Activated CD4-positive, alpha-beta T cell treated with anti-CD3 and anti-CD28 coated beads for 36 hours (primary cell): ENCODE measurements around the gene CEP164. TPM values are rescaled to one million over a fixed set of nuclear protein-coding genes. Genes with fewer than 3 reads are reported as not detected.
A peak's percentile ranks its signal among the peaks of the same experiment; 100 is the strongest.

Experiments
- ATAC-seq: fragments of 200-7000 bp; cut with Tn5 transposase; one replicate; pipeline ENCODE4 v1.10.0; 2021; ENCODE audit warnings: mild to moderate bottlenecking, moderate library complexity
- CTCF ChIA-PET: fragments of 350-600 bp; sonication (Branson Sonifier 250); formaldehyde crosslinking; loops from one replicate; lab custom pipeline; 2021; ENCODE audit warnings: antibody characterized with exemption; lab: Charles Lee
- POLR2A ChIA-PET: fragments of 350-600 bp; sonication (Branson Sonifier 250); formaldehyde crosslinking; loops from one replicate; lab custom pipeline; 2021; ENCODE audit warnings: antibody characterized with exemption, inconsistent platforms; lab: Charles Lee
- DNase-seq: peaks from one replicate; pipeline ENCODE4 v3.0.0-alpha.2; 2020
- H3K27ac Mint-ChIP-seq: one replicate; pipeline ENCODE4 v1.8.0; 2021; ENCODE audit warnings: mixed read lengths
- H3K27me3 Mint-ChIP-seq: one replicate; pipeline ENCODE4 v1.8.0; 2021; ENCODE audit warnings: mixed read lengths
- H3K36me3 Mint-ChIP-seq: one replicate; pipeline ENCODE4 v1.8.0; 2021; ENCODE audit warnings: low read depth, mixed read lengths
- H3K4me1 Mint-ChIP-seq: one replicate; pipeline ENCODE4 v1.8.0; 2021; ENCODE audit warnings: mixed read lengths
- H3K4me3 Mint-ChIP-seq: one replicate; pipeline ENCODE4 v1.8.0; 2021; ENCODE audit warnings: mild to moderate bottlenecking, moderate library complexity, mixed read lengths
- H3K9me3 Mint-ChIP-seq: one replicate; pipeline ENCODE4 v1.8.0; 2021; ENCODE audit warnings: low read depth, mixed read lengths
- intact Hi-C, 2 experiments: fragments of 100-400 bp; cut with DNase I in 1 of 2; cut with micrococcal nuclease in 1 of 2; formaldehyde crosslinking; loops; one replicate each; pipeline versions ENCODE4 v1.14.2 to v1.15.1; 2022 to 2024; cut with DNase I, micrococcal nuclease
- total RNA-seq, 2 experiments: library from RNA; stranded (reverse); gene quantifications; one replicate each; pipeline ENCODE4 v1.2.3, GENCODE V29; 2021

The CEP164 gene
- total RNA-seq, 2 experiments from 2014 or later = 30.3 to 31.0 TPM

GRCh38 chr11:117424781-117425180 is 97.1 kb downstream of the CEP164 start:
- POLR2A ChIA-PET = no interaction called here
- H3K4me3 Mint-ChIP-seq = no peak overlapping the region
- ATAC-seq (no peak), DNase-seq (no peak)
- H3K27me3 Mint-ChIP-seq = no peaks in the 10 kb centered on the region
- no peaks in the 10 kb centered on the region for H3K36me3 Mint-ChIP-seq
- no peaks in the 10 kb centered on the region for H3K9me3 Mint-ChIP-seq
- peaks cover 7% of the 10 kb centered on the region for H3K4me1 Mint-ChIP-seq
- intact Hi-C loops = loop anchor here (5.0 to 10.0 kb wide), 5 partner anchors 53 to 628 kb away; no protein-coding TSS in a partner anchor
- H3K27ac Mint-ChIP-seq = no peak overlapping the region
- CTCF ChIA-PET = interaction anchor here (0.7 to 3.8 kb wide), 9 partner anchors 9 to 392 kb away, joined by 3 to 48 read pairs (median 4); no protein-coding TSS in a partner anchor

GRCh38 chr11:117425679-117426296 is 98.1 kb downstream of the CEP164 start:
- POLR2A ChIA-PET = no interaction called here
- ATAC-seq (no peak), DNase-seq (no peak)
- intact Hi-C loops = loop anchor here (1.0 to 10.0 kb wide), 10 partner anchors 52 to 627 kb away; no protein-coding TSS in a partner anchor
- Mint-ChIP-seq H3K36me3 (no peaks in the 10 kb centered on the region), H3K27me3 (no peaks in the 10 kb centered on the region), H3K9me3 (no peaks in the 10 kb centered on the region), H3K4me1 (peaks cover 7% of the 10 kb centered on the region), H3K27ac (no peak overlapping the region), H3K4me3 (no peak overlapping the region)
- CTCF ChIA-PET = interaction anchor here (0.5 to 3.8 kb wide), 64 partner anchors 10 to 866 kb away, joined by 3 to 48 read pairs (median 4); partner anchors contain the start of gene CEP164

- Mint-ChIP-seq H3K4me1 (peaks cover 7% of the 10 kb centered on the region), H3K27me3 (no peaks in the 10 kb centered on the region), H3K9me3 (no peaks in the 10 kb centered on the region), H3K27ac (no peak overlapping the region), H3K36me3 (no peaks in the 10 kb centered on the region), H3K4me3 (no peak overlapping the region)
- POLR2A ChIA-PET = no interaction called here
- CTCF ChIA-PET = interaction anchor here (0.5 to 3.8 kb wide), 64 partner anchors 9 to 654 kb away, joined by 3 to 48 read pairs (median 4); partner anchors contain the start of gene CEP164
- intact Hi-C loops = loop anchor here (1.0 to 10.0 kb wide), 10 partner anchors 51 to 626 kb away; no protein-coding TSS in a partner anchor
- ATAC-seq (peak; percentile 78), DNase-seq (peak; percentile 86)
Observed at GRCh38 chr11:117426297-117426685, 98.6 kb downstream of the CEP164 start.

GRCh38 chr11:117426941-117427340 is 99.3 kb downstream of the CEP164 start:
- ChIA-PET CTCF (interaction anchor here (0.6 to 3.8 kb wide), 24 partner anchors 9 to 426 kb away, joined by 3 to 48 read pairs (median 4); partner anchors contain the start of gene CEP164), POLR2A (no interaction called here)
- no peaks in the 10 kb centered on the region for H3K27me3 Mint-ChIP-seq
- ATAC-seq (no peak), DNase-seq (no peak)
- H3K4me1 Mint-ChIP-seq = peaks cover 7% of the 10 kb centered on the region
- no peak overlapping the region for H3K4me3 Mint-ChIP-seq
- intact Hi-C loops = loop anchor here (1.0 to 10.0 kb wide), 10 partner anchors 50 to 625 kb away; no protein-coding TSS in a partner anchor
- H3K27ac Mint-ChIP-seq = no peak overlapping the region
- no peaks in the 10 kb centered on the region for H3K36me3 Mint-ChIP-seq
- H3K9me3 Mint-ChIP-seq = no peaks in the 10 kb centered on the region

- ChIA-PET CTCF (interaction anchor here (0.7 to 3.8 kb wide), 11 partner anchors 8 to 426 kb away, joined by 3 to 48 read pairs (median 4); no protein-coding TSS in a partner anchor), POLR2A (no interaction called here)
- Mint-ChIP-seq H3K9me3 (no peaks in the 10 kb centered on the region), H3K4me3 (no peak overlapping the region), H3K36me3 (no peaks in the 10 kb centered on the region), H3K4me1 (peaks cover 7% of the 10 kb centered on the region), H3K27me3 (no peaks in the 10 kb centered on the region), H3K27ac (no peak overlapping the region)
- intact Hi-C loops = loop anchor here (2.0 to 10.0 kb wide), 6 partner anchors 50 to 625 kb away; no protein-coding TSS in a partner anchor
- DNase-seq = no peak
- ATAC-seq = no peak
Observed at GRCh38 chr11:117427356-117427874, 99.8 kb downstream of the CEP164 start.

GRCh38 chr11:117428186-117428855 is 100.7 kb downstream of the CEP164 start:
- Mint-ChIP-seq H3K27me3 (no peaks in the 10 kb centered on the region), H3K27ac (no peak overlapping the region), H3K4me3 (no peak overlapping the region), H3K9me3 (no peaks in the 10 kb centered on the region), H3K36me3 (no peaks in the 10 kb centered on the region), H3K4me1 (peaks cover 7% of the 10 kb centered on the region)
- DNase-seq (no peak), ATAC-seq (no peak)
- intact Hi-C loops = loop anchor here (5.0 to 10.0 kb wide), 5 partner anchors 49 to 624 kb away; no protein-coding TSS in a partner anchor
- ChIA-PET CTCF (interaction anchor here (0.6 to 2.2 kb wide), 4 partner anchors 15 to 390 kb away, joined by 3 to 7 read pairs (median 4); no protein-coding TSS in a partner anchor), POLR2A (no interaction called here)

- Mint-ChIP-seq H3K27me3 (no peaks in the 10 kb centered on the region), H3K27ac (no peak overlapping the region), H3K4me3 (no peak overlapping the region), H3K36me3 (no peaks in the 10 kb centered on the region), H3K4me1 (peaks cover 7% of the 10 kb centered on the region), H3K9me3 (no peaks in the 10 kb centered on the region)
- POLR2A ChIA-PET = no interaction called here
- DNase-seq (no peak), ATAC-seq (no peak)
- intact Hi-C loops = loop anchor here (5.0 to 10.0 kb wide), 5 partner anchors 48 to 623 kb away; no protein-coding TSS in a partner anchor
- CTCF ChIA-PET = interaction anchor here (0.6 to 0.9 kb wide), 3 partner anchors 47 to 390 kb away, joined by 3 to 4 read pairs (median 3); no protein-coding TSS in a partner anchor
Observed at GRCh38 chr11:117428856-117429229, 101.2 kb downstream of the CEP164 start.

GRCh38 chr11:117430293-117430955 is 102.8 kb downstream of the CEP164 start:
- Mint-ChIP-seq H3K36me3 (no peaks in the 10 kb centered on the region), H3K4me1 (peaks cover 7% of the 10 kb centered on the region), H3K27me3 (no peaks in the 10 kb centered on the region), H3K4me3 (no peak overlapping the region), H3K9me3 (no peaks in the 10 kb centered on the region), H3K27ac (no peak overlapping the region)
- ChIA-PET CTCF (interaction anchor here (1.4 kb wide), 1 partner anchor 13 kb away, joined by 3 read pairs; no protein-coding TSS in a partner anchor), POLR2A (no interaction called here)
- ATAC-seq (no peak), DNase-seq (no peak)
- intact Hi-C loops = no loop called here

GRCh38 chr11:117431436-117431835 is 103.8 kb downstream of the CEP164 start:
- H3K27ac Mint-ChIP-seq = no peak overlapping the region
- H3K4me1 Mint-ChIP-seq = peaks cover 4% of the 10 kb centered on the region
- no peaks in the 10 kb centered on the region for H3K9me3 Mint-ChIP-seq
- no peak overlapping the region for H3K4me3 Mint-ChIP-seq
- POLR2A ChIA-PET = no interaction called here
- H3K27me3 Mint-ChIP-seq = peaks cover 4% of the 10 kb centered on the region
- ATAC-seq = no peak
- intact Hi-C loops = no loop called here
- no peaks in the 10 kb centered on the region for H3K36me3 Mint-ChIP-seq
- no peak for DNase-seq
- CTCF ChIA-PET = no interaction called here

- ChIA-PET POLR2A (no interaction called here), CTCF (interaction anchor here (0.7 kb wide), 1 partner anchor 19 kb away, joined by 3 read pairs; no protein-coding TSS in a partner anchor)
- Mint-ChIP-seq H3K27ac (no peak overlapping the region), H3K36me3 (no peaks in the 10 kb centered on the region), H3K4me3 (no peak overlapping the region), H3K9me3 (no peaks in the 10 kb centered on the region), H3K4me1 (no peaks in the 10 kb centered on the region), H3K27me3 (peaks cover 8% of the 10 kb centered on the region)
- ATAC-seq = no peak
- DNase-seq = no peak
- intact Hi-C loops = no loop called here
Observed at GRCh38 chr11:117433717-117434116, 106.1 kb downstream of the CEP164 start.
